Small intestine (tissue), 7 donors: ENCODE data around the gene RERE. TPM values are rescaled to one million over a fixed set of nuclear protein-coding genes. Genes with fewer than 3 reads are reported as not detected.

ENCODE experiments used
- DNase-seq, 2 donors: peaks; one replicate each; pipeline versions ENCODE4 v3.0.0 to v3.0.0-alpha.2; 2013
- FAIRE-seq: peaks from 2 replicates; lab custom pipeline; 2012; peaks lifted over from hg19 to GRCh38; lab: Jason Lieb, UNC
- H3K27ac ChIP-seq, 3 donors: one replicate each; pipeline ENCODE4 v1.5.1; 2013; ENCODE audit warnings: low read length in 2 of 3, mild to moderate bottlenecking in 2 of 3, control low read depth in 1 of 3, inconsistent platforms in 1 of 3, low read depth in 1 of 3, moderate library complexity in 1 of 3
- H3K27me3 ChIP-seq, 3 donors: one replicate each; pipeline ENCODE4 v1.6.1; 2013; ENCODE audit warnings: low read length in 3 of 3, inconsistent platforms in 1 of 3; ENCODE audit not compliant: control insufficient read depth in 3 of 3, insufficient read depth in 3 of 3
- H3K36me3 ChIP-seq, 3 donors: one replicate each; pipeline ENCODE4 v1.6.1; 2013; ENCODE audit warnings: low read length in 3 of 3, inconsistent platforms in 1 of 3, low read depth in 1 of 3, mild to moderate bottlenecking in 1 of 3, moderate library complexity in 1 of 3; ENCODE audit not compliant: control insufficient read depth in 3 of 3, insufficient read depth in 2 of 3
- H3K4me1 ChIP-seq, 3 donors: one replicate each; pipeline ENCODE4 v1.6.1; 2013; ENCODE audit warnings: low read length in 2 of 3, inconsistent platforms in 1 of 3, low read depth in 1 of 3, mild to moderate bottlenecking in 1 of 3, moderate library complexity in 1 of 3; ENCODE audit not compliant: control insufficient read depth in 3 of 3, insufficient read depth in 2 of 3
- H3K4me3 ChIP-seq, 3 donors: one replicate each; pipeline ENCODE4 v1.5.1; 2013; ENCODE audit warnings: low read length in 3 of 3, control low read depth in 1 of 3, inconsistent platforms in 1 of 3, low read depth in 1 of 3, mild to moderate bottlenecking in 1 of 3, moderate library complexity in 1 of 3
- H3K9me3 ChIP-seq, 2 donors: one replicate each; pipeline ENCODE4 v1.6.1; 2013; ENCODE audit warnings: low read depth in 1 of 2, low read length in 1 of 2; ENCODE audit not compliant: control insufficient read depth in 2 of 2, insufficient read depth in 1 of 2
- WGBS, 3 donors: extraction: QIAGEN DNeasy Blood & Tissue Kit; methylation state at CpG; one replicate each; pipeline ENCODE4 v1.1.7; 2013; 5-methylcytosine and 5-hydroxymethylcytosine counted together
- polyA plus RNA-seq, 4 donors: library from polyadenylated mRNA; stranded (reverse) in 3 of 4; unstranded in 1 of 4; fragments of 200-250 nt in 3 of 4; fragments of 120-200 nt in 1 of 4; gene quantifications; one replicate each; pipeline versions ENCODE4 v1.2.1 to v1.2.3, GENCODE V29; 2013
- donor health status: healthy with polysubstance abuse.
- donor health status: control.
- donor health status: control.
- donor health status: Bipolar disorder and iron deficiency.
- donor health status: healthy.

The RERE gene
- polyA plus RNA-seq, 4 donors, result 19.5 to 66.8 (median 25.8) TPM

DNA sequence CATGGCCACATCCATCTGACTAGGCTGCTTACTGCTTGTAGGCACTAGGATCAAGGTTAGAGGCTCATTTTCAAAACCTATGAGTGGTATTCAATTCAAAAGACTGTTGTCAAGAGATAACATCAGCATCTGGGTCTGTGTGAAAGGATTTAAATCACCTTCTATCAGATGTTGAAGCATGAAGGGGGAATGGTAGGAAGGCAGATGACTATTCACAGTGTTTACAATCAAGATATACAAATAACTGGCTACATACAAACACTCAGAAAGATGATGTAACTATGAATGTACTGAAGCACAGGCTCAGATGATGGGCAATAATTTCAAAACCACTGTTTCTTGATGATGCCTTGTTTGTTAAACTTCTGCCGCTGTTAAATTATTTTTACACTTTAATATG, 250.3 kb downstream of the RERE start:
- Histone ChIP-seq H3K4me3 (no peak overlapping the region), H3K36me3 (no peaks in the 10 kb centered on the region), H3K9me3 (no peaks in the 10 kb centered on the region), H3K4me1 (peaks cover 3 to 12% (median 9%) of the 10 kb centered on the region in 3 donors), H3K27ac (peak overlapping the region in 1 of 3 donors; percentile 24), H3K27me3 (no peaks in the 10 kb centered on the region)
- WGBS, 3 donors, result 79 to 97% (median 84%) methylated on average over 1 of the region's 1 CpG
- no peak for DNase-seq
- no peak for FAIRE-seq

GRCh38 chr1:8565802-8566201, 251.6 kb downstream of the RERE start:
- no peak for DNase-seq
- Histone ChIP-seq H3K9me3 (no peaks in the 10 kb centered on the region), H3K27me3 (no peaks in the 10 kb centered on the region), H3K4me3 (no peak overlapping the region), H3K36me3 (no peaks in the 10 kb centered on the region), H3K4me1 (peaks cover 3 to 12% (median 9%) of the 10 kb centered on the region in 3 donors), H3K27ac (no peak overlapping the region)
- WGBS, 3 donors, result 78 to 92% (median 78%) methylated on average over 3 of the region's 3 CpGs
- FAIRE-seq, result no peak

GRCh38 chr1:8563944-8564537, 253.4 kb downstream of the RERE start:
- H3K27ac ChIP-seq, result no peak overlapping the region
- H3K4me3 ChIP-seq, result no peak overlapping the region
- DNase-seq, result peak in 1 of 2 donors; percentile 34
- no peaks in the 10 kb centered on the region for H3K27me3 ChIP-seq
- 17 to 52% (median 42%) methylated on average over 2 of the region's 2 CpGs for WGBS, 3 donors
- no peaks in the 10 kb centered on the region for H3K9me3 ChIP-seq
- H3K36me3 ChIP-seq, result no peaks in the 10 kb centered on the region
- no peak for FAIRE-seq
- H3K4me1 ChIP-seq, result peaks cover 3 to 12% (median 9%) of the 10 kb centered on the region in 3 donors

DNA sequence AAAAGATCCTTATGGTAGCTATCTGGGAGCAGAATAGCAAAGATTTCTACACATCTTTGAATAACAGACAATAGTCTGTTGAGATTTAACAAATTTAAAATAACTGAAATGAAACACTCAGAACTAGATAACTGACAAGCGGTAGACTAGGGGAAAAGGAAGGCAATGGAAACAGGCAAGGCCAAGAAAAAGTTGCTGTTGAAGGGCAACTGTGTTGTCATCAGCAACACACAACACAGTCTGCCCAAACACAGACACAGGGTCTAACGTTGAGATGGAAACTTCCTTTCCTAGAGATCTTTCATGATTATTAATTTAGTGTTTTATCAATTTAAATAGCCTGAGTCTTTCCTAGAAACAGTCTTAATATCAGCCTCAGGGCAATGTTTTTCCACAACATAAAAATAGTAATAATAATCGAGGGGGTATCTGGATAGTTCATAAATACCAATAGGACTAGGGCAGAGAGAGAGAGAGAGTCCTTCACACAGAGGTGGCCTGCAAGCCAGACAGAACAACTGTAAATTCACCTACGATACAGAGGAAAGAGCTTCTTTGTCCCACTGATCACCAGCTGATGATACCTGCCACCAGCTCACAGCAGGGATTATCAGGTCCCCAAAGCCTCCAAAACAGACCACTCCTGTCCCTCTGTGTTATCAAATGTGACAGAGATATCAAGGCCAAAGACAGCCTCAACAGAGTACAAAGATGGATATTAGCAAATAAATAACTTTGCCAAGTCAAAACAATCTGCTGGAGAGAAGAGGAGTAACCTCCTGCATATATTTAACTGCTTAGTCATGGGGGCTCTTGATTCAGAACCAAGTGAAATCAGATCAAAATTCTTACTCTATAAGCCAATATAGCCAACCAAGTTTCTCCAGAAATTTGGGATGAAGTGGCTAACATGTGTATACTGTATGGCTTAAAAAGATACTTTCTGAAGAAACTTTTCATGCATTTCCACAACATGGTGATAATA, 254.3 kb downstream of the RERE start:
- peak overlapping the region in 1 of 3 donors; percentile 70 for H3K27ac ChIP-seq
- peaks cover 3 to 12% (median 9%) of the 10 kb centered on the region in 3 donors for H3K4me1 ChIP-seq
- no peaks in the 10 kb centered on the region for H3K9me3 ChIP-seq
- 50 to 63% (median 58%) methylated on average over 4 of the region's 4 CpGs for WGBS, 3 donors
- H3K36me3 ChIP-seq, result peaks cover 0 to 2% (median 0%) of the 10 kb centered on the region in 3 donors
- H3K4me3 ChIP-seq, result no peak overlapping the region
- H3K27me3 ChIP-seq, result no peaks in the 10 kb centered on the region
- FAIRE-seq (no peak), DNase-seq (no peak)

- no peak overlapping the region for H3K4me3 ChIP-seq
- no peak overlapping the region for H3K27ac ChIP-seq
- FAIRE-seq, result no peak
- H3K36me3 ChIP-seq, result peaks cover 0 to 2% (median 0%) of the 10 kb centered on the region in 3 donors
- H3K4me1 ChIP-seq, result peaks cover 0 to 8% (median 5%) of the 10 kb centered on the region in 3 donors
- no peaks in the 10 kb centered on the region for H3K27me3 ChIP-seq
- H3K9me3 ChIP-seq, result no peaks in the 10 kb centered on the region
- 89 to 97% (median 92%) methylated on average over 2 of the region's 2 CpGs for WGBS, 3 donors
- no peak for DNase-seq
Measured at GRCh38 chr1:8562222-8562621, 255.2 kb downstream of the RERE start.

GRCh38 chr1:8560611-8561544, 256.6 kb downstream of the RERE start:
- 28 to 37% (median 32%) methylated on average over 2 of the region's 2 CpGs for WGBS, 3 donors
- H3K4me1 ChIP-seq, result peaks cover 0 to 8% (median 5%) of the 10 kb centered on the region in 3 donors
- peak; percentile 53 to 67 for DNase-seq
- FAIRE-seq, result no peak
- no peak overlapping the region for H3K27ac ChIP-seq
- H3K36me3 ChIP-seq, result peaks cover 0 to 5% (median 0%) of the 10 kb centered on the region in 3 donors
- no peak overlapping the region for H3K4me3 ChIP-seq
- H3K27me3 ChIP-seq, result no peaks in the 10 kb centered on the region
- H3K9me3 ChIP-seq, result no peaks in the 10 kb centered on the region

DNA sequence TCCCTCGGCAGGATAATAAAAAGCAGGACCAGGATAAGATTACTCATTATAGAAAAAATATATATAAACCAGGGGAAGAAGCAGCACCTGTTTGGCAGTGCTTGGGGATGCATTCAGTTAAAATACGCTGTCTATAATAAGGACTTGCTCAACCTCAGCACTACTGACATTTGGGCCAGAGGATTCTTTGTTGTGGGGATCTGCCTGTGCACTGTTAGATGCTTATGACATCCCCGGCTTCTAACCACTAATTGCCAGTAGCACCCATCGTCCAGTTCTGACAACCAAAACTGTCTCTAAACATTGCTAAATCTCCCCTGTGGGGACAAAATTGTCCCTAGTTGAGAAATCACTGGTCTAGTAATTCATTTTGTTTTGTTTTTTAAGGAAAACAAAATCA, 257.4 kb downstream of the RERE start:
- Histone ChIP-seq H3K27ac (no peak overlapping the region), H3K4me1 (peaks cover 0 to 8% (median 5%) of the 10 kb centered on the region in 3 donors), H3K36me3 (peaks cover 0 to 5% (median 0%) of the 10 kb centered on the region in 3 donors), H3K27me3 (no peaks in the 10 kb centered on the region), H3K4me3 (no peak overlapping the region), H3K9me3 (no peaks in the 10 kb centered on the region)
- FAIRE-seq, result no peak
- WGBS, 3 donors, result 85 to 90% (median 86%) methylated on average over 4 of the region's 4 CpGs
- no peak for DNase-seq

DNA sequence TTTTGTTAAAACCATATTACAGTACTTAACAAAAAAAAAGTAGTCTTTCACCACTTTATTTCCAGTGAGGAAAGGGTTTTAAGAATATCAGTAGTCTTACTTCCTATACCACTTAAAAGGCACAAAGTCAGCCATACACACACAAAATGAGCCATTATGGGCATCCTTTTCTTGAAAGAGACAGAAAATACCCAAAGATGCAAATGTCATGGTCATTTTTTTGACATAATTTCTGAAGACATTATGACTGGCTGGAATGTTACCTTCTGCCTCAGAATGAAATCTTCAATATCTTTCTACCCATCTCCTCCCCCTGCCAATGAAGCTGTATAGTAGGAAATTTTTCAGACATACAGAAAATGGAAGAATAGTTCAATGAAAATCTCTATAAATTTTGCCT, 261.9 kb downstream of the RERE start:
- H3K4me3 ChIP-seq, result no peak overlapping the region
- FAIRE-seq (no peak), DNase-seq (no peak)
- no peaks in the 10 kb centered on the region for H3K27me3 ChIP-seq
- peaks cover 0 to 13% (median 0%) of the 10 kb centered on the region in 3 donors for H3K36me3 ChIP-seq
- peaks cover 0 to 22% (median 0%) of the 10 kb centered on the region in 3 donors for H3K4me1 ChIP-seq
- H3K9me3 ChIP-seq, result no peaks in the 10 kb centered on the region
- no peak overlapping the region for H3K27ac ChIP-seq
